Kidney tubule cell (primary cell): ENCODE results near the gene KDM4B.
"Not testable (repeated sequence)": the region's sequence is repeated elsewhere in the genome, so short reads cannot be mapped to it uniquely, and the experiment has no call there.

Source experiments
- DNase-seq: peaks from one replicate; pipeline ENCODE4 v3.0.0-alpha.2; 2018; ENCODE audit warnings: low spot score

The KDM4B gene

GRCh38 chr19:5149932-5150901 is 181.3 kb downstream of the KDM4B start:
- no peak for DNase-seq

- DNase-seq = no peak
Observed at GRCh38 chr19:5150902-5151741, 182.2 kb downstream of the KDM4B start.

- no peak for DNase-seq
Observed at GRCh38 chr19:5152013-5152763, 183.3 kb downstream of the KDM4B start.

- DNase-seq = no peak
Observed at GRCh38 chr19:5152767-5153532, 184.0 kb downstream of the KDM4B start.

- no peak for DNase-seq
Observed at GRCh38 chr19:5153601-5154128, 184.8 kb downstream of the KDM4B start.

- peak; percentile 22 for DNase-seq
Observed at GRCh38 chr19:5154129-5154798, 185.4 kb downstream of the KDM4B start.

- DNase-seq = no peak
Observed at GRCh38 chr19:5154799-5155426, 186.0 kb downstream of the KDM4B start.

- no peak for DNase-seq
Observed at GRCh38 chr19:5155586-5156210, 186.8 kb downstream of the KDM4B start.

GRCh38 chr19:5156231-5156986 is 187.5 kb downstream of the KDM4B start:
- no peak for DNase-seq

GRCh38 chr19:5157186-5157585 is 188.3 kb downstream of the KDM4B start:
- DNase-seq = no peak

- DNase-seq = not testable (repeated sequence)
Observed at GRCh38 chr19:5158549-5159134, 189.7 kb downstream of the KDM4B start.

GRCh38 chr19:5160158-5160795 is 191.4 kb downstream of the KDM4B start:
- DNase-seq = not testable (repeated sequence)

- not testable (repeated sequence) for DNase-seq
Observed at GRCh38 chr19:5164845-5165696, 196.2 kb downstream of the KDM4B start.

GRCh38 chr19:5165697-5166019 is 196.7 kb downstream of the KDM4B start:
- no peak for DNase-seq

- peak; percentile 83 for DNase-seq
Observed at GRCh38 chr19:5166262-5166661, 197.3 kb downstream of the KDM4B start.

GRCh38 chr19:5170329-5170745 is 201.4 kb downstream of the KDM4B start:
- DNase-seq = no peak

- peak; percentile 17 for DNase-seq
Observed at GRCh38 chr19:5171711-5172110, 202.8 kb downstream of the KDM4B start.
